Choroid plexus epithelial cell (primary cell): ENCODE measurements around the gene CPNE7.

ENCODE experiments used
- DNase-seq: peaks from one replicate; pipeline ENCODE4 v3.0.0-alpha.2; 2010; ENCODE audit warnings: low read depth
- H3K4me3 ChIP-seq: 2 replicates; pipeline ENCODE4 v1.5.1; 2011; ENCODE audit warnings: low read depth, mild to moderate bottlenecking, control low read depth, low read length, moderate library complexity
- TF ChIP-seq, protein P1 (sequence below): conservative IDR thresholded peaks from 2 replicates; pipeline ENCODE4 v1.5.1; 2011; ENCODE audit warnings: low read depth, mild to moderate bottlenecking, control low read depth, inconsistent platforms, low read length, moderate library complexity

Gene CPNE7

GRCh38 chr16:89536886-89537548 is 38.5 kb upstream of the CPNE7 start:
- no peak for DNase-seq
- TF ChIP-seq, protein P1, sequence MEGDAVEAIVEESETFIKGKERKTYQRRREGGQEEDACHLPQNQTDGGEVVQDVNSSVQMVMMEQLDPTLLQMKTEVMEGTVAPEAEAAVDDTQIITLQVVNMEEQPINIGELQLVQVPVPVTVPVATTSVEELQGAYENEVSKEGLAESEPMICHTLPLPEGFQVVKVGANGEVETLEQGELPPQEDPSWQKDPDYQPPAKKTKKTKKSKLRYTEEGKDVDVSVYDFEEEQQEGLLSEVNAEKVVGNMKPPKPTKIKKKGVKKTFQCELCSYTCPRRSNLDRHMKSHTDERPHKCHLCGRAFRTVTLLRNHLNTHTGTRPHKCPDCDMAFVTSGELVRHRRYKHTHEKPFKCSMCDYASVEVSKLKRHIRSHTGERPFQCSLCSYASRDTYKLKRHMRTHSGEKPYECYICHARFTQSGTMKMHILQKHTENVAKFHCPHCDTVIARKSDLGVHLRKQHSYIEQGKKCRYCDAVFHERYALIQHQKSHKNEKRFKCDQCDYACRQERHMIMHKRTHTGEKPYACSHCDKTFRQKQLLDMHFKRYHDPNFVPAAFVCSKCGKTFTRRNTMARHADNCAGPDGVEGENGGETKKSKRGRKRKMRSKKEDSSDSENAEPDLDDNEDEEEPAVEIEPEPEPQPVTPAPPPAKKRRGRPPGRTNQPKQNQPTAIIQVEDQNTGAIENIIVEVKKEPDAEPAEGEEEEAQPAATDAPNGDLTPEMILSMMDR, result peak; percentile 8

DNA sequence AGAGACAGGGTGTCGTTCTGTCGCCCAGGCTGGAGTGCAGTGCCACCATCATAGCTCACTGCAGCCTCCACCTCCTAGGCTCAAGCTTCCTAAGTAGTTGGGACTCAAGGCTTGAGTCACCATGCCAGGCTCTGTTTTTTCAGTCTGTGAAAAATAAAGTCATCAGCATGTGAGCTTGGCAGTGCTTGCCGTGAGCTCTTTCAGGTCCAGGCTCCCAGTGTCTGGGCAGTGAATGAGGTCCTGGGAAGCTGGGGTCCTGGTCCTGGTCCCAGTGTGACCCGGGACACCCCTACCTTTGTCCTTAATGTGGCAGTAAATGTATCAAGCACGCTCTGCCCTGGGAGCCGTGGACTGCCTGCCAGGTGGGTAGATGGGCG is 38.0 kb upstream of the CPNE7 start:
- DNase-seq, result no peak
- TF ChIP-seq, protein P1, result no peak
- no peak overlapping the region for H3K4me3 ChIP-seq

More at GRCh38 chr16:89536886-89537548, 38.5 kb upstream of the CPNE7 start:
- H3K4me3 ChIP-seq, result no peak overlapping the region

DNA sequence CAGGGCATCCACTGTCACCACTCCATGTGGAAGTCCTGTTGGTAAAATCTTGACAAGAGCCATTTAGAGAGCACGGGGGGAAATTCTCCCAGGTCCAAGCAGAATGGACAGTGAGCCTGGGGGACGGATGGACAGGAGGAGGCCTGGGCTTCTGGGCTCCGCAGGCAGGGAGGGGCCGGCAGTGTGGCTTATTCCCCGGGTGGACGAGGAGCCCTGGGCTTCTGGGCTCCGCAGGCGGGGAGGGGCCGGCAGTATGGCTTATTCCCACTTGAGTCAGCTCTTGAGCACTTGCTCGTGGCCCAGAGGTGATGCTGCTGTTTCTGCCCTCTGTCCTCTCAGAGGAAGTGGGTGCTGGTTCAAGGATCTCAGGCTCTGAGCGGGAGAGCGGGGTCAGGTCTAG is 37.3 kb upstream of the CPNE7 start:
- peak; percentile 63 for DNase-seq
- H3K4me3 ChIP-seq, result no peak overlapping the region
- TF ChIP-seq, protein P1, result no peak

DNA sequence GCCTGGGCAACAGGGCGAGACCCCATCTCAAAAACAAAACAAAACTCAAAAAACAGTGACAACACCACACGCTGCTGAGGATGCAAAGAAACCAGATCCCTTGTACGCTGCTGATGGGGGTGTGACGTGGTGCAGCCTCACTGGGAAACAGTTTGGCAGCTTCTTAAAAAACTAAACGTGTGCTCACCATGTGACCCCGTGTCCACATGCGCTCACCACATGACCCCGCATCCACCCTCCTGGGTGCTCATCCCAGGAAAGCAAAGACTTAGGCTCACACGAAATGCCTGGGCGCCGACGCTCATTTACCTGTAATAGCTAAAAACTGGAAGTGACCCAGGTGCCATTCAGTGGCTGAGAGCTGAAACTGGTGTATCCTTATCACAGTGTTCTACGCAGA is 35.0 kb upstream of the CPNE7 start:
- TF ChIP-seq, protein P1, result no peak
- H3K4me3 ChIP-seq, result no peak overlapping the region
- DNase-seq, result no peak

DNA sequence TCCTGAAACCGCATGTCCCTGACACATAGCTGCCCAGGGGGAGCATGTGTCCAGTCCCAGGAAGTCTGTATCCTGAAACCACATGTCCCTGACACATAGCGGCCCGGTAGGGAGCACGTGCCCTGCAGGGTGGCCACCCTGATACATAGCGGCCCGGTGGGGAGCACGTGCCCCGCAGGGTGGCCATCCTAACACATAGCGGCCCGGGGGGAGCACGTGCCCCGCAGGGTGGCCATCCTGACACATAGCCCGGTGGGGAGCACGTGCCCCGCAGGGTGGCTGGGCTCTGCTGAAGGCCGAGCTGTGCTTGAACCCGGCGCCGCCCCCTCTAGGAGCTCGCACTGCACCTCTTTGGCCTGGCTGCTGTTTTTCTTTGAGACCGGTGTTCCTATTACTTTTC is 33.8 kb upstream of the CPNE7 start:
- no peak overlapping the region for H3K4me3 ChIP-seq
- no peak for DNase-seq
- TF ChIP-seq, protein P1, result no peak

- no peak for DNase-seq
- no peak overlapping the region for H3K4me3 ChIP-seq
- TF ChIP-seq, protein P1, result no peak
Measured at GRCh38 chr16:89544113-89544512, 31.4 kb upstream of the CPNE7 start.

DNA sequence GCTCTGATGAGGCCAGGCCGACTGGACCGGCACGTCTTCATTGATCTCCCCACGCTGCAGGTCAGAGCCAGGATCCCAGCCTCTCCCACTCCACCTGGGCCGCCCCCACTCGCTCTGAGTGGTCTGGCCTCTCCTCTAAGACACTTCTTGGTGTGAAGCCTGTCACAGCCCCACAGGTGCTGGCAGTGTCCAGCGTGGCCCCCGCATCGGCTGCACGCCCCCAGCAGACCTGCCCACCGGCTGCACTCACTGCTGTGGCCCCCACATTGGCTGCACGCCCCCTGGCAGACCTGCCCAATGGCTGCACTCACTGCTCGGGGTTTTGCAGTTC is 30.9 kb upstream of the CPNE7 start:
- no peak for DNase-seq

More for the DNA sequence above, 30.9 kb upstream of the CPNE7 start:
- no peak overlapping the region for H3K4me3 ChIP-seq
- TF ChIP-seq, protein P1, result no peak
